H7 (cell line): ENCODE measurements around the gene OR52E4. TPM values are rescaled to one million over a fixed set of nuclear protein-coding genes. Genes with fewer than 3 reads are reported as not detected.

Experiments used
- DNase-seq: peaks from one replicate; pipeline ENCODE4 v3.0.0; 2012
- H3K27me3 ChIP-seq: 2 replicates; pipeline ENCODE4 v1.6.0; 2011; ENCODE audit warnings: mild to moderate bottlenecking, low read length; ENCODE audit not compliant: control insufficient read depth, insufficient read depth
- H3K36me3 ChIP-seq: replicated peaks from 2 replicates; pipeline ENCODE4 v1.5.1; 2011; ENCODE audit warnings: low read length; ENCODE audit not compliant: control insufficient read depth, insufficient read depth
- H3K4me3 ChIP-seq: 2 replicates; pipeline ENCODE4 v1.5.1; 2011; ENCODE audit warnings: low read depth, mild to moderate bottlenecking, control low read depth, low read length, moderate library complexity; ENCODE audit not compliant: insufficient read depth
- total RNA-seq: library from RNA; depleted of rRNA; stranded (reverse); fragments of >200 nt; shearing (Covaris generic); gene quantifications from 2 replicates; pipeline ENCODE4 v1.2.3, GENCODE V29; 2014; rRNA removed

Gene OR52E4
- not detected in 2 replicates for total RNA-seq

- DNase-seq = no peak
- H3K36me3 ChIP-seq = no peaks in the 10 kb centered on the region
- H3K27me3 ChIP-seq = no peaks in the 10 kb centered on the region
- no peak within 1 kb of the TSS for H3K4me3 ChIP-seq
These were observed at the start of gene OR52E4 for GRCh38 chr11:5880329-5880728. TSS of gene OR52E4 (plus strand) at chr11:5880629. CDS start at chr11:5884293, 3,664 bp downstream.

GRCh38 chr11:5831196-5831829 lies 49.1 kb upstream of the OR52E4 start:
- no peak for DNase-seq
- Histone ChIP-seq H3K36me3 (no peaks in the 10 kb centered on the region), H3K27me3 (no peaks in the 10 kb centered on the region), H3K4me3 (no peak overlapping the region)

- no peak for DNase-seq
- Histone ChIP-seq H3K36me3 (no peaks in the 10 kb centered on the region), H3K4me3 (no peak overlapping the region)
These were observed 47.0 kb upstream of the OR52E4 start for GRCh38 chr11:5833446-5833845.

GRCh38 chr11:5837695-5838094 lies 42.7 kb upstream of the OR52E4 start:
- H3K4me3 ChIP-seq = no peak overlapping the region
- H3K36me3 ChIP-seq = no peaks in the 10 kb centered on the region
- H3K27me3 ChIP-seq = no peaks in the 10 kb centered on the region
- no peak for DNase-seq

More at GRCh38 chr11:5833446-5833845, 47.0 kb upstream of the OR52E4 start:
- H3K27me3 ChIP-seq = no peaks in the 10 kb centered on the region

- no peaks in the 10 kb centered on the region for H3K36me3 ChIP-seq
- DNase-seq = no peak
- no peak within 1 kb of the TSS for H3K4me3 ChIP-seq
- no peaks in the 10 kb centered on the region for H3K27me3 ChIP-seq
These were observed 38.6 kb upstream of the OR52E4 start, which contains the start of gene OR52E6 for GRCh38 chr11:5841797-5842196. TSS of gene OR52E6 (minus strand) at chr11:5841897. CDS start at chr11:5841897, 0 bp downstream.

GRCh38 chr11:5846701-5847100 lies 33.7 kb upstream of the OR52E4 start:
- H3K27me3 ChIP-seq = no peaks in the 10 kb centered on the region
- no peak for DNase-seq
- no peak overlapping the region for H3K4me3 ChIP-seq
- H3K36me3 ChIP-seq = no peaks in the 10 kb centered on the region

GRCh38 chr11:5847711-5848110 lies 32.7 kb upstream of the OR52E4 start:
- H3K27me3 ChIP-seq = no peaks in the 10 kb centered on the region
- DNase-seq = no peak
- H3K36me3 ChIP-seq = no peaks in the 10 kb centered on the region
- no peak overlapping the region for H3K4me3 ChIP-seq

- Histone ChIP-seq H3K36me3 (no peaks in the 10 kb centered on the region), H3K27me3 (no peaks in the 10 kb centered on the region), H3K4me3 (no peak overlapping the region)
- no peak for DNase-seq
These were observed 29.4 kb upstream of the OR52E4 start for GRCh38 chr11:5851002-5851401.

- no peaks in the 10 kb centered on the region for H3K27me3 ChIP-seq
- DNase-seq = no peak
- H3K36me3 ChIP-seq = no peaks in the 10 kb centered on the region
- H3K4me3 ChIP-seq = no peak within 1 kb of the TSS
These were observed 22.8 kb upstream of the OR52E4 start, which contains the start of gene OR52E8 for GRCh38 chr11:5857590-5857989. TSS of gene OR52E8 (minus strand) at chr11:5857690. CDS start at chr11:5857690, 0 bp downstream.

GRCh38 chr11:5865826-5866225 lies 14.6 kb upstream of the OR52E4 start:
- no peaks in the 10 kb centered on the region for H3K27me3 ChIP-seq
- no peak overlapping the region for H3K4me3 ChIP-seq
- no peak for DNase-seq
- no peaks in the 10 kb centered on the region for H3K36me3 ChIP-seq

- DNase-seq = no peak
- Histone ChIP-seq H3K4me3 (no peak overlapping the region), H3K27me3 (no peaks in the 10 kb centered on the region), H3K36me3 (no peaks in the 10 kb centered on the region)
These were observed 1.9 kb upstream of the OR52E4 start for GRCh38 chr11:5878564-5878963.

GRCh38 chr11:5881756-5882155 lies 1.3 kb downstream of the OR52E4 start:
- H3K36me3 ChIP-seq = no peaks in the 10 kb centered on the region
- no peaks in the 10 kb centered on the region for H3K27me3 ChIP-seq
- DNase-seq = no peak
- H3K4me3 ChIP-seq = no peak overlapping the region

GRCh38 chr11:5887172-5887571 lies 6.7 kb downstream of the OR52E4 start:
- DNase-seq = no peak
- Histone ChIP-seq H3K4me3 (no peak overlapping the region), H3K36me3 (no peaks in the 10 kb centered on the region), H3K27me3 (no peaks in the 10 kb centered on the region)

- no peak for DNase-seq
- H3K36me3 ChIP-seq = no peaks in the 10 kb centered on the region
- no peak overlapping the region for H3K4me3 ChIP-seq
- H3K27me3 ChIP-seq = no peaks in the 10 kb centered on the region
These were observed 7.2 kb downstream of the OR52E4 start for GRCh38 chr11:5887661-5888060.

GRCh38 chr11:5891216-5891800 lies 10.9 kb downstream of the OR52E4 start:
- DNase-seq = no peak
- H3K27me3 ChIP-seq = no peaks in the 10 kb centered on the region
- H3K36me3 ChIP-seq = no peaks in the 10 kb centered on the region
- H3K4me3 ChIP-seq = no peak overlapping the region
